PC-9 (cell line): ENCODE measurements around the gene SPTSSB.

Experiments
- EZH2 ChIP-seq: fragments of 200-600 bp; sonication (generic); IDR thresholded peaks from 2 replicates; pipeline ENCODE4 v1.8.0; 2017; ENCODE audit warnings: antibody characterized with exemption, low read depth
- TF ChIP-seq, protein P1 (sequence below): fragments of 200-600 bp; sonication (generic); conservative IDR thresholded peaks from 2 replicates; pipeline ENCODE4 v1.6.1; 2017; ENCODE audit warnings: mixed run types, antibody characterized with exemption, mild to moderate bottlenecking, moderate library complexity

DNA sequence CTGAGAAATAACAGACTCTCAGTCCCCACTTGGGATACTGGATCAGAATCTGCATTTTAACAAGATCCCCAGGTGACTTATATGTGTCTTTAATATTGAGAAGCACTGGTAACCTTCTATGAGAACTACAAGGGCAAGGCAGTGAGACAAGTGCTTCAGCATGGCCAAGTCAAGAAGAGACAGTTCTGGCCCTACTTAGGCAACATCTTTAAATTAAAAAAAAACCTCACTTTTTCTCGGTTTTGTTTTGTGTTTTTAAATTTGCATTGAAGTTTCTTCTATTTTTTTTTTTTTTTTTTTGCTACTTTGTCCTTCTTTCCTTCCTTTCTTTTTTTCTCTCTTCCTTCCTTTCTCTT, 42.5 kb upstream of the SPTSSB start:
- TF ChIP-seq, protein P1, sequence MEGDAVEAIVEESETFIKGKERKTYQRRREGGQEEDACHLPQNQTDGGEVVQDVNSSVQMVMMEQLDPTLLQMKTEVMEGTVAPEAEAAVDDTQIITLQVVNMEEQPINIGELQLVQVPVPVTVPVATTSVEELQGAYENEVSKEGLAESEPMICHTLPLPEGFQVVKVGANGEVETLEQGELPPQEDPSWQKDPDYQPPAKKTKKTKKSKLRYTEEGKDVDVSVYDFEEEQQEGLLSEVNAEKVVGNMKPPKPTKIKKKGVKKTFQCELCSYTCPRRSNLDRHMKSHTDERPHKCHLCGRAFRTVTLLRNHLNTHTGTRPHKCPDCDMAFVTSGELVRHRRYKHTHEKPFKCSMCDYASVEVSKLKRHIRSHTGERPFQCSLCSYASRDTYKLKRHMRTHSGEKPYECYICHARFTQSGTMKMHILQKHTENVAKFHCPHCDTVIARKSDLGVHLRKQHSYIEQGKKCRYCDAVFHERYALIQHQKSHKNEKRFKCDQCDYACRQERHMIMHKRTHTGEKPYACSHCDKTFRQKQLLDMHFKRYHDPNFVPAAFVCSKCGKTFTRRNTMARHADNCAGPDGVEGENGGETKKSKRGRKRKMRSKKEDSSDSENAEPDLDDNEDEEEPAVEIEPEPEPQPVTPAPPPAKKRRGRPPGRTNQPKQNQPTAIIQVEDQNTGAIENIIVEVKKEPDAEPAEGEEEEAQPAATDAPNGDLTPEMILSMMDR: no peak
- TF ChIP-seq EZH2: no peak
